Right atrium auricular region (tissue), 2 donors: ENCODE data around the gene HERC2. TPM values are rescaled to one million over a fixed set of nuclear protein-coding genes. Genes with fewer than 3 reads are reported as not detected.
A peak's percentile ranks its signal among the peaks of the same experiment; 100 is the strongest.
"Not testable (repeated sequence)": the region's sequence is repeated elsewhere in the genome, so short reads cannot be mapped to it uniquely, and the experiment has no call there.

Experiments
- DNase-seq: peaks from one replicate; pipeline ENCODE4 v3.0.0-alpha.2; 2019; ENCODE audit warnings: low spot score
- H3K27ac ChIP-seq, 2 donors: fragments of 200-600 bp; sonication (generic); 1 replicate in 1 of 2; 2 replicates in 1 of 2; pipeline ENCODE4 v1.5.1; 2016 to 2019
- H3K27me3 ChIP-seq, 2 donors: fragments of 200-600 bp; sonication (generic); one replicate each; pipeline versions ENCODE4 v1.5.1 to v1.6.0; 2017 to 2019
- H3K36me3 ChIP-seq: fragments of 200-600 bp; sonication (generic); one replicate; pipeline ENCODE4 v1.5.1; 2016
- H3K4me1 ChIP-seq, 2 donors: fragments of 200-600 bp; sonication (generic); one replicate each; pipeline versions ENCODE4 v1.5.1 to v1.6.0; 2017 to 2019
- H3K4me3 ChIP-seq, 2 donors: fragments of 200-600 bp; sonication (generic); 1 replicate in 1 of 2; 2 replicates in 1 of 2; pipeline ENCODE4 v1.5.1; 2017 to 2019; ENCODE audit warnings: mild to moderate bottlenecking in 1 of 2, moderate library complexity in 1 of 2
- H3K9me3 ChIP-seq, 2 donors: fragments of 200-600 bp; sonication (generic); one replicate each; pipeline ENCODE4 v1.5.1; 2019
- CTCF ChIP-seq, 2 donors: fragments of 200-600 bp; sonication (generic); IDR thresholded peaks; one replicate each; pipeline ENCODE4 v1.5.1; 2019; ENCODE audit warnings: antibody characterized with exemption in 2 of 2
- total RNA-seq, 2 donors: library from RNA; depleted of rRNA; stranded (reverse); fragments of >200 nt; gene quantifications; one replicate each; pipeline ENCODE4 v1.1.0, GENCODE V29; 2016

The HERC2 gene
- total RNA-seq, 2 donors from 2014 or later, result 50.8 to 62.4 TPM

- no peak overlapping the region for H3K4me3 ChIP-seq
- no peaks in the 10 kb centered on the region for H3K9me3 ChIP-seq
- no peak for DNase-seq
- no peaks in the 10 kb centered on the region for H3K4me1 ChIP-seq
- no peaks in the 10 kb centered on the region for H3K27me3 ChIP-seq
- TF ChIP-seq CTCF (IDR thresholded peaks at IDR 0.05), result no peak
- H3K27ac ChIP-seq, result no peak overlapping the region
- H3K36me3 ChIP-seq, result peaks cover 28% of the 10 kb centered on the region
Observed at GRCh38 chr15:28147801-28148200, 174.2 kb downstream of the HERC2 start.

GRCh38 chr15:28145419-28145818 is 176.6 kb downstream of the HERC2 start:
- not testable (repeated sequence) for H3K9me3 ChIP-seq, H3K4me3 ChIP-seq, H3K27ac ChIP-seq, H3K4me1 ChIP-seq, DNase-seq, H3K27me3 ChIP-seq
- peaks cover 49% of the 10 kb centered on the region for H3K36me3 ChIP-seq

GRCh38 chr15:28140062-28140461 is 181.9 kb downstream of the HERC2 start:
- no peak overlapping the region for H3K4me3 ChIP-seq
- H3K36me3 ChIP-seq, result peaks cover 49% of the 10 kb centered on the region
- H3K9me3 ChIP-seq, result no peaks in the 10 kb centered on the region
- TF ChIP-seq CTCF (IDR thresholded peaks at IDR 0.05), result no peak
- H3K4me1 ChIP-seq, result no peaks in the 10 kb centered on the region
- no peaks in the 10 kb centered on the region for H3K27me3 ChIP-seq
- no peak for DNase-seq
- H3K27ac ChIP-seq, result no peak overlapping the region

- not testable (repeated sequence) for H3K27ac ChIP-seq, H3K4me3 ChIP-seq, H3K27me3 ChIP-seq, H3K4me1 ChIP-seq, H3K9me3 ChIP-seq
- peak; percentile 1 for DNase-seq
- H3K36me3 ChIP-seq, result peaks cover 42% of the 10 kb centered on the region
Observed at GRCh38 chr15:28137408-28138039, 184.5 kb downstream of the HERC2 start.

GRCh38 chr15:28136236-28136904 is 185.6 kb downstream of the HERC2 start:
- H3K27me3 ChIP-seq, H3K4me3 ChIP-seq, H3K27ac ChIP-seq, H3K9me3 ChIP-seq, DNase-seq, H3K4me1 ChIP-seq: not testable (repeated sequence)
- H3K36me3 ChIP-seq, result peaks cover 42% of the 10 kb centered on the region

- peaks cover 56% of the 10 kb centered on the region for H3K36me3 ChIP-seq
- no peak for DNase-seq
- no peaks in the 10 kb centered on the region for H3K27me3 ChIP-seq
- no peak for TF ChIP-seq CTCF (IDR thresholded peaks at IDR 0.05)
- peaks cover 0 to 6% of the 10 kb centered on the region in 2 donors for H3K4me1 ChIP-seq
- H3K27ac ChIP-seq, result no peak overlapping the region
- no peak overlapping the region for H3K4me3 ChIP-seq
- H3K9me3 ChIP-seq, result no peaks in the 10 kb centered on the region
Observed at GRCh38 chr15:28133281-28133680, 188.7 kb downstream of the HERC2 start.

- Histone ChIP-seq H3K4me3 (no peak overlapping the region), H3K27ac (no peak overlapping the region), H3K36me3 (peaks cover 56% of the 10 kb centered on the region), H3K9me3 (no peaks in the 10 kb centered on the region), H3K27me3 (no peaks in the 10 kb centered on the region), H3K4me1 (peaks cover 0 to 7% of the 10 kb centered on the region in 2 donors)
- TF ChIP-seq CTCF (IDR thresholded peaks at IDR 0.05), result no peak
- DNase-seq, result peak; percentile 55
Observed at GRCh38 chr15:28132524-28133275, 189.3 kb downstream of the HERC2 start.
